Measurements from ENCODE around the gene THRB.
A peak's percentile ranks its signal among the peaks of the same experiment; 100 is the strongest.

- peak; percentile 22 for TF ChIP-seq CTCF (IDR thresholded peaks at IDR 0.05; ENCODE audit: low read depth, low read length)
- no peak for TF ChIP-seq MYC (IDR thresholded peaks at IDR 0.05; ENCODE audit: low read depth, low read length)
Measured at GRCh38 chr3:24088782-24089181, 405.9 kb downstream of the THRB start.
